Smooth muscle cell (in vitro differentiated cells): ENCODE data around the gene ETHE1. TPM values are rescaled to one million over a fixed set of nuclear protein-coding genes. Genes with fewer than 3 reads are reported as not detected.
"Not testable (repeated sequence)": the region's sequence is repeated elsewhere in the genome, so short reads cannot be mapped to it uniquely, and the experiment has no call there.

Source experiments
- DNase-seq: peaks from one replicate; lab custom pipeline; 2025; ENCODE audit not compliant: unreplicated experiment; lab: John Stamatoyannopoulos, UW
- H2AFZ ChIP-seq: fragments of 200-600 bp; sonication (generic); 2 replicates; pipeline ENCODE4 v1.6.0; 2016; ENCODE audit warnings: antibody characterized with exemption, low read depth, mild to moderate bottlenecking
- H3F3A ChIP-seq: fragments of 200-600 bp; sonication (generic); 2 replicates; pipeline ENCODE4 v1.6.0; 2017; ENCODE audit warnings: antibody characterized with exemption, low read depth
- H3K27ac ChIP-seq: fragments of 200-600 bp; sonication (generic); 2 replicates; pipeline ENCODE4 v1.5.1; 2016; ENCODE audit warnings: low read depth, mild to moderate bottlenecking
- H3K27me3 ChIP-seq: fragments of 200-600 bp; sonication (generic); 2 replicates; pipeline ENCODE4 v1.6.1; 2016; ENCODE audit warnings: low read depth, mild to moderate bottlenecking
- H3K36me3 ChIP-seq: fragments of 200-600 bp; sonication (generic); 2 replicates; pipeline ENCODE4 v1.5.1; 2016; ENCODE audit warnings: low read depth
- H3K4me1 ChIP-seq: fragments of 200-600 bp; sonication (generic); 2 replicates; pipeline ENCODE4 v1.5.1; 2016; ENCODE audit warnings: low read depth
- H3K4me2 ChIP-seq: fragments of 200-600 bp; sonication (generic); 2 replicates; pipeline ENCODE4 v1.6.0; 2016; ENCODE audit warnings: mild to moderate bottlenecking
- H3K4me3 ChIP-seq: fragments of 200-600 bp; sonication (generic); 2 replicates; pipeline ENCODE4 v1.5.1; 2016; ENCODE audit warnings: mild to moderate bottlenecking
- H3K79me2 ChIP-seq: fragments of 200-600 bp; sonication (generic); 2 replicates; pipeline ENCODE4 v1.6.0; 2016; ENCODE audit warnings: low read depth, mild to moderate bottlenecking
- H3K9ac ChIP-seq: fragments of 200-600 bp; sonication (generic); 2 replicates; pipeline ENCODE4 v1.6.0; 2016; ENCODE audit warnings: low read depth
- H3K9me3 ChIP-seq: fragments of 200-600 bp; sonication (generic); replicated peaks from 2 replicates; pipeline ENCODE4 v1.5.1; 2016; ENCODE audit warnings: low read depth
- H4K20me1 ChIP-seq: fragments of 200-600 bp; sonication (generic); 2 replicates; pipeline ENCODE4 v1.6.0; 2016; ENCODE audit warnings: low read depth
- CTCF ChIP-seq: fragments of 200-600 bp; sonication (generic); IDR thresholded peaks from 2 replicates; pipeline ENCODE4 v1.5.1; 2017; ENCODE audit warnings: borderline replicate concordance, mild to moderate bottlenecking, antibody characterized with exemption; ENCODE audit not compliant: insufficient read depth, poor library complexity, severe bottlenecking
- WGBS: methylation state at CpG from one replicate; pipeline ENCODE4 v1.1.7; 2016; ENCODE audit warnings: low lambda C conversion rate; 5-methylcytosine and 5-hydroxymethylcytosine counted together
- polyA plus RNA-seq: library from polyadenylated mRNA; unstranded; fragments of >200 nt; fragmentation: Nextera tagmentation; extraction: Ambion mirVana; gene quantifications from 2 replicates; pipeline ENCODE4 v1.2.1, GENCODE V29; 2016
- total RNA-seq: library from RNA; depleted of rRNA; stranded (reverse); fragments of >200 nt; gene quantifications from 2 replicates; pipeline ENCODE4 v1.2.3, GENCODE V29; 2014

ETHE1 gene
- total and polyA plus RNA-seq, 2 experiments from 2014 or later, result 61.1 to 61.4 TPM

GRCh38 chr19:43525836-43526771 is 897 bp downstream of the ETHE1 start:
- H3K79me2 ChIP-seq, result peaks cover 27% of the 10 kb centered on the region
- H2AFZ ChIP-seq, result no peak overlapping the region
- H4K20me1 ChIP-seq, result peaks cover 16% of the 10 kb centered on the region
- peak overlapping the region; percentile 75 for H3K9ac ChIP-seq
- H3K27me3 ChIP-seq, result no peaks in the 10 kb centered on the region
- WGBS, result 3% methylated on average over 26 of the region's 26 CpGs
- H3K9me3 ChIP-seq, result no peaks in the 10 kb centered on the region
- H3K4me3 ChIP-seq, result peak overlapping the region; percentile 87
- H3F3A ChIP-seq, result no peaks in the 10 kb centered on the region
- H3K36me3 ChIP-seq, result no peaks in the 10 kb centered on the region
- peak; percentile 30 for DNase-seq
- TF ChIP-seq CTCF, result no peak
- H3K4me2 ChIP-seq, result peak overlapping the region; percentile 96
- H3K27ac ChIP-seq, result peak overlapping the region; percentile 76
- peaks cover 14% of the 10 kb centered on the region for H3K4me1 ChIP-seq

- Histone ChIP-seq H2AFZ (no peak overlapping the region), H3K27ac (peak overlapping the region; percentile 56), H3K79me2 (peaks cover 27% of the 10 kb centered on the region), H3K4me1 (peaks cover 14% of the 10 kb centered on the region), H3K4me2 (peak overlapping the region; percentile 96), H3K4me3 (peak overlapping the region; percentile 87), H3K9ac (peak overlapping the region; percentile 75), H3K27me3 (no peaks in the 10 kb centered on the region), H3F3A (no peaks in the 10 kb centered on the region), H3K36me3 (no peaks in the 10 kb centered on the region), H4K20me1 (peaks cover 16% of the 10 kb centered on the region), H3K9me3 (no peaks in the 10 kb centered on the region)
- WGBS, result 24% methylated on average over 12 of the region's 12 CpGs
- no peak for TF ChIP-seq CTCF
- no peak for DNase-seq
Measured at GRCh38 chr19:43524922-43525835, 1.8 kb downstream of the ETHE1 start.

GRCh38 chr19:43523696-43524095 is 3.3 kb downstream of the ETHE1 start:
- DNase-seq, H3K9me3 ChIP-seq, H3F3A ChIP-seq, H3K27me3 ChIP-seq, H3K4me2 ChIP-seq, H3K9ac ChIP-seq, H2AFZ ChIP-seq, H3K4me3 ChIP-seq, H3K36me3 ChIP-seq: not testable (repeated sequence)
- Histone ChIP-seq H3K79me2 (peaks cover 27% of the 10 kb centered on the region), H3K4me1 (peaks cover 19% of the 10 kb centered on the region), H3K27ac (peak overlapping the region; percentile 66), H4K20me1 (peaks cover 16% of the 10 kb centered on the region)
- 92% methylated on average over 8 of the region's 8 CpGs for WGBS

- no peak for DNase-seq
- no peaks in the 10 kb centered on the region for H3F3A ChIP-seq
- no peaks in the 10 kb centered on the region for H3K9me3 ChIP-seq
- TF ChIP-seq CTCF, result no peak
- no peak overlapping the region for H3K4me2 ChIP-seq
- H3K4me1 ChIP-seq, result peaks cover 19% of the 10 kb centered on the region
- H3K79me2 ChIP-seq, result peaks cover 27% of the 10 kb centered on the region
- WGBS, result 84% methylated on average over 5 of the region's 5 CpGs
- H3K4me3 ChIP-seq, result no peak overlapping the region
- no peak overlapping the region for H2AFZ ChIP-seq
- no peak overlapping the region for H3K9ac ChIP-seq
- H3K27me3 ChIP-seq, result no peaks in the 10 kb centered on the region
- no peaks in the 10 kb centered on the region for H3K36me3 ChIP-seq
- peak overlapping the region; percentile 66 for H3K27ac ChIP-seq
- peaks cover 16% of the 10 kb centered on the region for H4K20me1 ChIP-seq
Measured at GRCh38 chr19:43522929-43523328, 4.1 kb downstream of the ETHE1 start.
